CD14-positive monocyte (primary cell): ENCODE measurements around the gene EIF4A3. TPM values are rescaled to one million over a fixed set of nuclear protein-coding genes. Genes with fewer than 3 reads are reported as not detected.

Experiments
- DNase-seq, 3 donors: peaks; one replicate each; pipeline ENCODE4 v3.0.0-alpha.2; 2011 to 2022
- H2AFZ ChIP-seq: 2 replicates; pipeline ENCODE4 v1.6.0; 2012; ENCODE audit warnings: mild to moderate bottlenecking, low read depth, low read length, inconsistent platforms; ENCODE audit not compliant: insufficient read depth, poor library complexity, severe bottlenecking
- H3K27ac ChIP-seq, 2 donors: 1 replicate in 1 of 2; 2 replicates in 1 of 2; pipeline ENCODE4 v1.5.1; 2012 to 2013; ENCODE audit warnings: low read length in 2 of 2, control low read depth in 1 of 2, inconsistent platforms in 1 of 2, low read depth in 1 of 2, mild to moderate bottlenecking in 1 of 2
- H3K27me3 ChIP-seq, 2 donors: one replicate each; pipeline versions ENCODE4 v1.6.0 to v1.6.1; 2011 to 2013; ENCODE audit warnings: low read length in 2 of 2; ENCODE audit not compliant: control insufficient read depth in 2 of 2, insufficient read depth in 2 of 2
- H3K36me3 ChIP-seq, 2 donors: replicated peaks in 1 of 2; 1 replicate in 1 of 2; 2 replicates in 1 of 2; pipeline versions ENCODE4 v1.5.1 to v1.6.1; 2012 to 2013; ENCODE audit warnings: low read length in 2 of 2, control low read depth in 1 of 2, inconsistent platforms in 1 of 2, mild to moderate bottlenecking in 1 of 2; ENCODE audit not compliant: insufficient read depth in 2 of 2, control insufficient read depth in 1 of 2
- H3K4me1 ChIP-seq, 2 donors: 1 replicate in 1 of 2; 2 replicates in 1 of 2; pipeline versions ENCODE4 v1.5.1 to v1.6.1; 2012 to 2013; ENCODE audit warnings: low read length in 2 of 2, control low read depth in 1 of 2, inconsistent platforms in 1 of 2, mild to moderate bottlenecking in 1 of 2, moderate library complexity in 1 of 2; ENCODE audit not compliant: insufficient read depth in 2 of 2, control insufficient read depth in 1 of 2
- H3K4me2 ChIP-seq: replicated peaks from 2 replicates; pipeline ENCODE3; 2012; ENCODE audit warnings: low read length, moderate library complexity, mild to moderate bottlenecking; ENCODE audit not compliant: poor library complexity, severe bottlenecking; ENCODE audit errors: extremely low read depth
- H3K4me3 ChIP-seq, 3 experiments: fragments of 200-600 bp in 1 of 3; sonication (generic) in 1 of 3; replicated peaks in 1 of 3; 1 replicate in 2 of 3; 2 replicates in 1 of 3; pipeline ENCODE4 v1.5.1; 2011 to 2013; ENCODE audit warnings: low read length in 3 of 3, mild to moderate bottlenecking in 3 of 3, control low read depth in 2 of 3, low read depth in 2 of 3, inconsistent platforms in 1 of 3, moderate library complexity in 1 of 3
- H3K79me2 ChIP-seq: 2 replicates; pipeline ENCODE4 v1.6.0; 2012; ENCODE audit warnings: mild to moderate bottlenecking, control low read depth, inconsistent platforms, low read length, moderate library complexity; ENCODE audit not compliant: insufficient read depth
- H3K9ac ChIP-seq: 2 replicates; pipeline ENCODE4 v1.6.0; 2017; ENCODE audit warnings: low read length, mild to moderate bottlenecking; ENCODE audit not compliant: insufficient read depth, poor library complexity, severe bottlenecking
- H3K9me3 ChIP-seq, 2 donors: replicated peaks in 1 of 2; 1 replicate in 1 of 2; 2 replicates in 1 of 2; pipeline versions ENCODE4 v1.5.1 to v1.6.1; 2012 to 2013; ENCODE audit warnings: low read length in 2 of 2, control low read depth in 1 of 2; ENCODE audit not compliant: control insufficient read depth in 1 of 2, insufficient read depth in 1 of 2
- H4K20me1 ChIP-seq: 2 replicates; pipeline ENCODE4 v1.6.0; 2012; ENCODE audit warnings: mild to moderate bottlenecking, low read length, control low read depth, moderate library complexity; ENCODE audit not compliant: insufficient read depth
- H3K27ac Mint-ChIP-seq, 7 donors: one replicate each; pipeline ENCODE4 v1.8.0; 2020; ENCODE audit warnings: mild to moderate bottlenecking in 7 of 7, mixed read lengths in 7 of 7, moderate library complexity in 6 of 7, inconsistent platforms in 2 of 7
- H3K27me3 Mint-ChIP-seq, 3 donors: one replicate each; pipeline ENCODE4 v1.8.0; 2021 to 2022; ENCODE audit warnings: low read depth in 3 of 3, mild to moderate bottlenecking in 3 of 3, mixed read lengths in 3 of 3, moderate library complexity in 3 of 3, inconsistent platforms in 1 of 3
- H3K36me3 Mint-ChIP-seq, 2 donors: one replicate each; pipeline ENCODE4 v1.8.0; 2020; ENCODE audit warnings: mixed read lengths in 2 of 2, inconsistent platforms in 1 of 2, mild to moderate bottlenecking in 1 of 2
- H3K4me1 Mint-ChIP-seq: one replicate; pipeline ENCODE4 v1.8.0; 2020; ENCODE audit warnings: mild to moderate bottlenecking, mixed read lengths
- H3K4me3 Mint-ChIP-seq, 2 donors: one replicate each; pipeline ENCODE4 v1.8.0; 2020; ENCODE audit warnings: mild to moderate bottlenecking in 2 of 2, mixed read lengths in 2 of 2, moderate library complexity in 1 of 2
- H3K9me3 Mint-ChIP-seq, 7 donors: one replicate each; pipeline ENCODE4 v1.8.0; 2020 to 2022; ENCODE audit warnings: mixed read lengths in 7 of 7, mild to moderate bottlenecking in 6 of 7, moderate library complexity in 6 of 7, inconsistent platforms in 2 of 7
- WGBS: methylation state at CpG from one replicate; pipeline ENCODE4 v1.1.5; 2013; ENCODE audit warnings: missing lambda C conversion rate; ENCODE audit not compliant: insufficient coverage; 5-methylcytosine and 5-hydroxymethylcytosine counted together
- intact Hi-C, 2 donors: fragments of 100-400 bp; cut with micrococcal nuclease; formaldehyde crosslinking; loops; one replicate each; pipeline versions ENCODE4 v1.15.0 to v1.15.1; 2023
- polyA plus RNA-seq, 3 donors: library from polyadenylated mRNA; depleted of rRNA in 1 of 3; unstranded in 2 of 3; stranded (reverse) in 1 of 3; fragments of 300-500 nt in 2 of 3; fragments of >200 nt in 1 of 3; fragmentation: Illumina TruSeq in 2 of 3; gene quantifications; 1 replicate in 2 of 3; 2 replicates in 1 of 3; pipeline ENCODE4 v1.2.3, GENCODE V29; 2012 to 2021
- TF ChIP-seq, protein P1 (sequence below): fragments of 200-600 bp; IDR thresholded peaks from one replicate; pipeline ENCODE4 v1.8.0; 2022; ENCODE audit warnings: antibody characterized with exemption, mild to moderate bottlenecking

EIF4A3 gene
- polyA plus RNA-seq, 3 donors = 101 to 180 (median 106) TPM

GRCh38 chr17:80191865-80192661 is 45.1 kb upstream of the EIF4A3 start:
- H3K9me3 ChIP-seq = no peaks in the 10 kb centered on the region
- no peaks in the 10 kb centered on the region for H3K79me2 ChIP-seq
- H3K4me1 Mint-ChIP-seq = peaks cover 2% of the 10 kb centered on the region
- no peak overlapping the region for H3K9ac ChIP-seq
- H3K27ac Mint-ChIP-seq = peak overlapping the region in 1 of 7 donors; percentile 37
- no peak overlapping the region for H3K4me3 ChIP-seq
- H3K27me3 Mint-ChIP-seq = peaks cover 11 to 30% (median 24%) of the 10 kb centered on the region in 3 donors
- no peaks in the 10 kb centered on the region for H3K36me3 Mint-ChIP-seq
- no peaks in the 10 kb centered on the region for H3K36me3 ChIP-seq
- no peaks in the 10 kb centered on the region for H3K27me3 ChIP-seq
- intact Hi-C loops = loop anchor here in 1 of 2 donors (5.0 to 10.0 kb wide), 2 partner anchors 60 to 173 kb away; no protein-coding TSS in a partner anchor
- no peak overlapping the region for H2AFZ ChIP-seq
- H3K4me3 Mint-ChIP-seq = no peak overlapping the region
- peaks cover 0 to 4% (median 3%) of the 10 kb centered on the region in 7 donors for H3K9me3 Mint-ChIP-seq
- 64% methylated on average over 12 of the region's 29 CpGs for WGBS
- DNase-seq = no peak
- H3K4me1 ChIP-seq = no peaks in the 10 kb centered on the region
- TF ChIP-seq, protein P1, sequence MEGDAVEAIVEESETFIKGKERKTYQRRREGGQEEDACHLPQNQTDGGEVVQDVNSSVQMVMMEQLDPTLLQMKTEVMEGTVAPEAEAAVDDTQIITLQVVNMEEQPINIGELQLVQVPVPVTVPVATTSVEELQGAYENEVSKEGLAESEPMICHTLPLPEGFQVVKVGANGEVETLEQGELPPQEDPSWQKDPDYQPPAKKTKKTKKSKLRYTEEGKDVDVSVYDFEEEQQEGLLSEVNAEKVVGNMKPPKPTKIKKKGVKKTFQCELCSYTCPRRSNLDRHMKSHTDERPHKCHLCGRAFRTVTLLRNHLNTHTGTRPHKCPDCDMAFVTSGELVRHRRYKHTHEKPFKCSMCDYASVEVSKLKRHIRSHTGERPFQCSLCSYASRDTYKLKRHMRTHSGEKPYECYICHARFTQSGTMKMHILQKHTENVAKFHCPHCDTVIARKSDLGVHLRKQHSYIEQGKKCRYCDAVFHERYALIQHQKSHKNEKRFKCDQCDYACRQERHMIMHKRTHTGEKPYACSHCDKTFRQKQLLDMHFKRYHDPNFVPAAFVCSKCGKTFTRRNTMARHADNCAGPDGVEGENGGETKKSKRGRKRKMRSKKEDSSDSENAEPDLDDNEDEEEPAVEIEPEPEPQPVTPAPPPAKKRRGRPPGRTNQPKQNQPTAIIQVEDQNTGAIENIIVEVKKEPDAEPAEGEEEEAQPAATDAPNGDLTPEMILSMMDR = no peak
- no peak overlapping the region for H3K27ac ChIP-seq
- no peaks in the 10 kb centered on the region for H4K20me1 ChIP-seq
- no peak overlapping the region for H3K4me2 ChIP-seq

DNA sequence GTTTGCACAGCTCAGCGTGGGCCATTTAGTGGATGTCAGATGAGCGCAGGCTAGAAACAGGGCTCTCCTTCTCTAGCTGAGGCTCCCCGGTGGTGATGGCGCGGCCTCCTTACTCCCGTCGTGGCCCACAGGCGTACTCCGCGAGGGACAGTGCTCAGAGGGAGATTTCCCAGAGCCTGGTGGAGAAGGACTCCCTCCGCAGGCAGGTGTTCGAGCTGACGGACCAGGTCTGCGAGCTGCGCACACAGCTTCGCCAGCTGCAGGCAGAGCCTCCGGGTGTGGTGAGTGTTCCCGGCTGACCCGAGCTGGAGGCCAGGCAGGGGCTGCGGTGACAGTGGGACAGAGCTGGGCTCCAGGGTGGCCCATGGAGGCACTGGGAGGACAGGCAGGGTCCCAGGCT is 44.3 kb upstream of the EIF4A3 start:
- DNase-seq = no peak
- 95% methylated on average over 20 of the region's 20 CpGs for WGBS
- intact Hi-C loops = loop anchor here in 1 of 2 donors (5.0 to 10.0 kb wide), 2 partner anchors 61 to 174 kb away; no protein-coding TSS in a partner anchor
- no peak overlapping the region for H3K9ac ChIP-seq
- peak overlapping the region in 1 of 7 donors; percentile 2 for H3K27ac Mint-ChIP-seq
- H3K4me1 Mint-ChIP-seq = peaks cover 2% of the 10 kb centered on the region
- H3K27ac ChIP-seq = no peak overlapping the region
- H3K36me3 ChIP-seq = no peaks in the 10 kb centered on the region
- H2AFZ ChIP-seq = no peak overlapping the region
- no peak overlapping the region for H3K4me3 ChIP-seq
- no peaks in the 10 kb centered on the region for H4K20me1 ChIP-seq
- H3K9me3 ChIP-seq = no peaks in the 10 kb centered on the region
- no peaks in the 10 kb centered on the region for H3K4me1 ChIP-seq
- TF ChIP-seq, protein P1 = no peak
- peaks cover 0 to 4% (median 3%) of the 10 kb centered on the region in 7 donors for H3K9me3 Mint-ChIP-seq
- no peaks in the 10 kb centered on the region for H3K79me2 ChIP-seq
- H3K27me3 Mint-ChIP-seq = peaks cover 11 to 30% (median 26%) of the 10 kb centered on the region in 3 donors
- no peak overlapping the region for H3K4me2 ChIP-seq
- H3K36me3 Mint-ChIP-seq = no peaks in the 10 kb centered on the region
- H3K4me3 Mint-ChIP-seq = no peak overlapping the region
- no peaks in the 10 kb centered on the region for H3K27me3 ChIP-seq
